ENCODE results near the gene CRYBG2. TPM values are rescaled to one million over a fixed set of nuclear protein-coding genes. Genes with fewer than 3 reads are reported as not detected.

CRYBG2 gene
- total and polyA plus RNA-seq, 10 of the 15 experiments (the other 5 are each of a cell fraction or from before 2014, with no cell fraction given) = 0.03 to 1.2 (median 0.11) TPM; not detected in 4

GRCh38 chr1:26359981-26360806 lies 6.3 kb upstream of the CRYBG2 start:
- POLR2A ChIA-PET = no interaction called here
- no peak for TF ChIP-seq SREBF2 (IDR thresholded peaks at IDR 0.05; ENCODE audit: low read length)
- TF ChIP-seq BRCA1 (IDR thresholded peaks at IDR 0.05; ENCODE audit: low read depth, low read length) = no peak
- TF ChIP-seq NR2F1 (conservative IDR thresholded peaks at IDR 0.05) = no peak
- no peak for TF ChIP-seq BMI1 (IDR thresholded peaks at IDR 0.05; ENCODE audit: borderline replicate concordance)
- no peaks in the 10 kb centered on the region for H4K20me1 ChIP-seq (ENCODE audit: control insufficient read depth, insufficient read depth)
- SMC1A ChIA-PET (ENCODE audit: uncharacterized antibody, unreplicated experiment) = interaction anchor here (0.7 kb wide), 1 partner anchor 18 kb away, joined by 3 read pairs; no protein-coding TSS in a partner anchor
- H3K4me3 ChIP-seq = no peak overlapping the region
- DNase-seq (ENCODE audit: low read depth, low spot score) (no peak), FAIRE-seq (no peak), ATAC-seq (peak; percentile 47)
- H3K36me3 ChIP-seq (ENCODE audit: control insufficient read depth in 2 of 2, insufficient read depth in 2 of 2, low read length in 1 of 2) = no peaks in the 10 kb centered on the region
- H3K9ac ChIP-seq (ENCODE audit: control insufficient read depth, insufficient read depth, low read length) = no peak overlapping the region
- H3K27me3 ChIP-seq (replicated peaks in 1 of 2; ENCODE audit: control insufficient read depth in 2 of 2, insufficient read depth in 2 of 2, low read length in 1 of 2) = peaks cover 4 to 5% of the 10 kb centered on the region in 2 experiments; a peak in 3 of 4 replicates
- CTCF ChIA-PET = interaction anchor here (5.6 kb wide), 1 partner anchor 73 kb away, joined by 89 read pairs; no protein-coding TSS in a partner anchor
- H2AFZ ChIP-seq (ENCODE audit: control insufficient read depth, low read depth, low read length) = no peak overlapping the region
- H3K4me2 ChIP-seq (ENCODE audit: control insufficient read depth, insufficient read depth) = peak overlapping the region; percentile 40; the same call in 1 of the 2 replicates
- no peaks in the 10 kb centered on the region for H3K9me3 ChIP-seq (replicated peaks; ENCODE audit: control insufficient read depth, insufficient read depth, low read length)
- intact Hi-C loops (cut with micrococcal nuclease; ENCODE audit: unreplicated experiment) (loop anchor here (10.0 kb wide), 1 partner anchor 55 kb away; the partner anchor contains the start of gene LIN28A), in situ Hi-C loops (cut with MboI) (no loop called here)
- no TSS peak for BruUV-seq (replicated peaks)
- RAD21 ChIA-PET (ENCODE audit: unreplicated experiment) = interaction anchor here (1.0 kb wide), 1 partner anchor 34 kb away, joined by 3 read pairs; no protein-coding TSS in a partner anchor
- H3K4me1 ChIP-seq (ENCODE audit: control insufficient read depth, insufficient read depth, low read length) = no peaks in the 10 kb centered on the region; the same call in 1 of the 2 replicates
- H3K79me2 ChIP-seq (ENCODE audit: control insufficient read depth, insufficient read depth, low read length) = no peaks in the 10 kb centered on the region
- 11% methylated on average over 62 of the region's 67 CpGs for WGBS (ENCODE audit: insufficient coverage, insufficient replicate concordance, low lambda C conversion rate, missing lambda C conversion rate)
- H3K27ac ChIP-seq (ENCODE audit: control insufficient read depth, insufficient read depth) = no peak overlapping the region

Data from GM12878 (cell line).